Loucy (cell line): ENCODE results near the gene CEP85L.

Experiments
- H2AFZ ChIP-seq: fragments of 200-600 bp; sonication (generic); 2 replicates; pipeline ENCODE4 v1.6.0; 2016; ENCODE audit warnings: antibody characterized with exemption, mild to moderate bottlenecking, low read length, moderate library complexity
- H3F3A ChIP-seq: fragments of 200-600 bp; 2 replicates; pipeline ENCODE4 v1.6.0; 2016; ENCODE audit warnings: antibody characterized with exemption, low read depth, mild to moderate bottlenecking
- H3K27me3 ChIP-seq: fragments of 200-600 bp; sonication (generic); 2 replicates; pipeline ENCODE4 v1.6.1; 2014; ENCODE audit warnings: low read length, mild to moderate bottlenecking; ENCODE audit not compliant: insufficient read depth, poor library complexity, severe bottlenecking
- H3K36me3 ChIP-seq: fragments of 200-600 bp; sonication (generic); 2 replicates; pipeline ENCODE4 v1.6.1; 2016; ENCODE audit warnings: low read length; ENCODE audit not compliant: insufficient read depth
- H3K4me1 ChIP-seq: fragments of 200-600 bp; sonication (generic); 2 replicates; pipeline ENCODE4 v1.5.1; 2014; ENCODE audit warnings: low read length, mild to moderate bottlenecking; ENCODE audit not compliant: insufficient read depth, poor library complexity, severe bottlenecking
- H3K4me2 ChIP-seq: fragments of 200-600 bp; sonication (generic); 2 replicates; pipeline ENCODE4 v1.6.0; 2014; ENCODE audit warnings: antibody characterized with exemption, low read length, low read depth, mild to moderate bottlenecking; ENCODE audit not compliant: poor library complexity, severe bottlenecking
- H3K4me3 ChIP-seq: fragments of 200-600 bp; sonication (generic); 2 replicates; pipeline ENCODE4 v1.5.1; 2014; ENCODE audit warnings: low read length, mild to moderate bottlenecking, mixed read lengths; ENCODE audit not compliant: poor library complexity, severe bottlenecking
- H3K79me2 ChIP-seq: fragments of 200-600 bp; sonication (generic); 2 replicates; pipeline ENCODE4 v1.6.1; 2014; ENCODE audit warnings: low read length; ENCODE audit not compliant: insufficient read depth
- H3K9ac ChIP-seq: fragments of 200-600 bp; sonication (generic); 2 replicates; pipeline ENCODE4 v1.6.0; 2014; ENCODE audit warnings: mild to moderate bottlenecking, low read depth, low read length, moderate library complexity; ENCODE audit not compliant: poor library complexity, severe bottlenecking
- H3K9me2 ChIP-seq: fragments of 200-600 bp; sonication (generic); replicated peaks from 2 replicates; pipeline ENCODE4 v1.6.1; 2016; ENCODE audit warnings: low read depth, low read length, mixed read lengths
- H3K9me3 ChIP-seq: fragments of 200-600 bp; sonication (generic); 2 replicates; pipeline ENCODE4 v1.6.1; 2014; ENCODE audit warnings: mild to moderate bottlenecking, antibody characterized with exemption, low read length, low read depth; ENCODE audit not compliant: insufficient read depth
- H4K20me1 ChIP-seq: fragments of 200-600 bp; sonication (generic); 2 replicates; pipeline ENCODE4 v1.6.0; 2014; ENCODE audit warnings: antibody characterized with exemption, low read length, mild to moderate bottlenecking; ENCODE audit not compliant: insufficient read depth, poor library complexity, severe bottlenecking
- CTCF ChIP-seq: fragments of 200-600 bp; sonication (generic); conservative IDR thresholded peaks from 2 replicates; pipeline ENCODE4 v1.5.1; 2014; ENCODE audit warnings: mild to moderate bottlenecking, antibody characterized with exemption, low read length
- EZH2phosphoT487 ChIP-seq: fragments of 200-600 bp; IDR thresholded peaks from 2 replicates; pipeline ENCODE4 v1.6.1; 2018; ENCODE audit warnings: antibody characterized with exemption, mild to moderate bottlenecking, moderate library complexity, borderline replicate concordance

CEP85L gene

GRCh38 chr6:118536478-118536877 lies 114.9 kb downstream of the CEP85L start:
- Histone ChIP-seq H3F3A (no peaks in the 10 kb centered on the region), H3K36me3 (no peaks in the 10 kb centered on the region), H3K4me2 (no peak overlapping the region), H3K79me2 (peaks cover 32% of the 10 kb centered on the region), H4K20me1 (no peaks in the 10 kb centered on the region), H3K9me3 (no peaks in the 10 kb centered on the region), H3K9me2 (no peaks in the 10 kb centered on the region), H3K9ac (no peak overlapping the region), H3K4me1 (no peaks in the 10 kb centered on the region), H3K27me3 (no peaks in the 10 kb centered on the region), H2AFZ (no peak overlapping the region), H3K4me3 (no peak overlapping the region)
- TF ChIP-seq CTCF: no peak
- no peak for TF ChIP-seq EZH2phosphoT487

DNA sequence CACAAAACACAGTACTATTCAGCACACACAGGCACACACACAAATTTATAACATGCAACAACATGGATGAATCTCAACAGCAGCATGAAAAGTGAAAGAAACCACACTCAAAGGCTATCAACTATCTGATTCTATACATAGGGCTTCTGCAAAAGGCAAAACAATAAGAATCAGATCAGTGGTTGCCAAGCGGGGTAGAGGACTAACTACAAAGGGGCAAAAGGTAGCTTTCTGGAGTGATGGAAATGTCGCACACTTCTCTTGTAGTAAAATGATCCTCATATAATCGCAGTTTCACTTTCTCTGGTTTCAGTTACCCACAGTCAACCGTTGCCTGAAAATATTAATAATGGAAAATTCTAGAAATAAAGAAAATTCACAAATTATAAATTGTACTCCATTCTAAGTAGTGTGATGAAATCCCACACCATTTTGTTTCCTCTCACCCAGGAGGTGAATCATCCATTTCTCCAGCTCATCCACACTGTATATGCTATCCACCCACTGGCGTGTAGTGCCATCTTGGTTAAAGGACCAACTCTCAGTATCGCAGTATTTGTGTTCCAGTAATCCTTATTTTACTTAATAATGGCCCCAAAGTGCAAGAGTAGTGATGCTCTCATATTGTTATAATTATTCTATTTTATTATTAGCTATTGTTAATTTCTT lies 116.1 kb downstream of the CEP85L start:
- Histone ChIP-seq H3K36me3 (no peaks in the 10 kb centered on the region), H4K20me1 (no peaks in the 10 kb centered on the region), H3K9ac (no peak overlapping the region), H3K4me2 (no peak overlapping the region), H3K4me3 (no peak overlapping the region), H3K27me3 (no peaks in the 10 kb centered on the region), H3K9me3 (peaks cover 6% of the 10 kb centered on the region; the same call in 1 of the 2 replicates), H2AFZ (no peak overlapping the region), H3F3A (no peaks in the 10 kb centered on the region), H3K9me2 (no peaks in the 10 kb centered on the region), H3K79me2 (peaks cover 43% of the 10 kb centered on the region), H3K4me1 (no peaks in the 10 kb centered on the region)
- no peak for TF ChIP-seq CTCF
- TF ChIP-seq EZH2phosphoT487: no peak

- Histone ChIP-seq H3K9me2 (no peaks in the 10 kb centered on the region), H3K9me3 (peaks cover 6% of the 10 kb centered on the region; the same call in 1 of the 2 replicates), H3K79me2 (peaks cover 58% of the 10 kb centered on the region), H3K9ac (no peak overlapping the region), H4K20me1 (no peaks in the 10 kb centered on the region), H3K36me3 (no peaks in the 10 kb centered on the region), H3K4me1 (no peaks in the 10 kb centered on the region), H3K27me3 (no peaks in the 10 kb centered on the region), H3K4me3 (no peak overlapping the region), H3K4me2 (no peak overlapping the region), H3F3A (no peaks in the 10 kb centered on the region), H2AFZ (no peak overlapping the region)
- no peak for TF ChIP-seq CTCF
- TF ChIP-seq EZH2phosphoT487: no peak
Measured at GRCh38 chr6:118530942-118531341, 120.4 kb downstream of the CEP85L start.
